Thymus (tissue), 11 donors: ENCODE data around the gene VWA5B1. TPM values are rescaled to one million over a fixed set of nuclear protein-coding genes. Genes with fewer than 3 reads are reported as not detected.

Experiments
- DNase-seq, 9 donors: peaks; one replicate each; pipeline ENCODE4 v3.0.0-alpha.2; 2013; ENCODE audit warnings: low spot score in 9 of 9, low read depth in 6 of 9, missing footprints in 1 of 9
- H3K27ac ChIP-seq, 2 donors: one replicate each; pipeline ENCODE4 v1.5.1; 2013; ENCODE audit warnings: control low read depth in 1 of 2, low read depth in 1 of 2, low read length in 1 of 2, mild to moderate bottlenecking in 1 of 2, moderate library complexity in 1 of 2
- H3K27me3 ChIP-seq, 2 donors: one replicate each; pipeline ENCODE4 v1.5.1; 2013; ENCODE audit warnings: low read length in 1 of 2; ENCODE audit not compliant: control insufficient read depth in 2 of 2, insufficient read depth in 1 of 2
- H3K36me3 ChIP-seq, 2 donors: one replicate each; pipeline ENCODE4 v1.5.1; 2013; ENCODE audit warnings: low read length in 1 of 2, mild to moderate bottlenecking in 1 of 2, moderate library complexity in 1 of 2; ENCODE audit not compliant: control insufficient read depth in 2 of 2, insufficient read depth in 2 of 2
- H3K4me1 ChIP-seq, 2 donors: one replicate each; pipeline ENCODE4 v1.5.1; 2013; ENCODE audit warnings: low read length in 2 of 2; ENCODE audit not compliant: control insufficient read depth in 2 of 2, insufficient read depth in 2 of 2
- H3K4me3 ChIP-seq, 2 donors: one replicate each; pipeline ENCODE4 v1.5.1; 2013; ENCODE audit warnings: low read length in 2 of 2, control low read depth in 1 of 2, mild to moderate bottlenecking in 1 of 2
- H3K9me3 ChIP-seq, 2 donors: one replicate each; pipeline ENCODE4 v1.5.1; 2013; ENCODE audit warnings: low read length in 1 of 2, mild to moderate bottlenecking in 1 of 2; ENCODE audit not compliant: control insufficient read depth in 2 of 2, insufficient read depth in 1 of 2
- WGBS: extraction: QIAGEN DNeasy Blood & Tissue Kit; methylation state at CpG from one replicate; pipeline ENCODE4 v1.1.7; 2013; 5-methylcytosine and 5-hydroxymethylcytosine counted together
- polyA plus RNA-seq: library from polyadenylated mRNA; stranded (reverse); fragments of 200-250 nt; gene quantifications from one replicate; pipeline ENCODE4 v1.2.3, GENCODE V29; 2013
- total RNA-seq: library from RNA; stranded (reverse); fragments of 120-200 nt; gene quantifications from one replicate; pipeline ENCODE4 v1.2.4, GENCODE V29; 2013
- donor health status: healthy.

VWA5B1 gene
- total and polyA plus RNA-seq, 2 donors = 0.05 TPM

DNA sequence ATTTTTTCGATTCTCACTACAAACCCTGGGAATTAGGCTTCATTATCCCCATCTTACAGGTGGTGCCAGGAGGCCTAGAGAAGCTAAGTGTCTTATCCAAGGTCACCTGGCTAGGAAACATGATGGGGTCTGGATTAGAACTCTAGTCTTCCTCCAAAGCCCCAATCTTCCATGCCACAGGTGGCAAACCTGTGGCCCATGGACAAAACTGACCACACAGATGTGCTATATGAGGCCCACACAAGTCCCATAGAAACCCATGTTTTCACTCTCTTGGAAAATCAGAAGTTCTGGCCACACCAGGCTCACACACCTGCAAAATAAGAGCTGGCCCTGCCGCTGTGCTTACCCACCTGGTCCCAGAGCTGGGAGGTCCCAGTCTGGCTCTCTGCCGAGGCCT is 21.6 kb downstream of the VWA5B1 start:
- Histone ChIP-seq H3K9me3 (no peaks in the 10 kb centered on the region), H3K27me3 (no peaks in the 10 kb centered on the region), H3K4me3 (no peak overlapping the region), H3K27ac (no peak overlapping the region), H3K4me1 (no peaks in the 10 kb centered on the region), H3K36me3 (no peaks in the 10 kb centered on the region)
- no peak for DNase-seq
- WGBS = 89% methylated on average over 3 of the region's 3 CpGs

DNA sequence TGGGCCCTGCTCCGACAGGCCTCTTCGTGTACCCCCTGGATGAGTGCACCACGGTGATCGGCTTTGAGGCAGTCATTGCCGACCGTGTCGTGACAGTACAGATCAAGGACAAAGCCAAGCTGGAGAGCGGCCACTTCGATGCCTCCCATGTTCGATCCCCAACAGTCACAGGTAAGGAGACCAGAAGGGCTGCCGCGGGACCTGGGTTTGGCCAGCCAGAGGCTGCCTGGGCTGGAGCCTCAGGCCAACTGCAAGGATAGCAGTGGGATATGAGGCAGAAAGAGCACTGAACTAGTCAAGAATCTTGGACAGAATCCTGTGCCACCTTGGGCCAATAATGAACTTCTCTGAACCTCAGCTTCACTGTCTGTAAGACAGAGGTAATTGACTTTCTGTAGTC is 22.1 kb downstream of the VWA5B1 start:
- WGBS = 93% methylated on average over 12 of the region's 12 CpGs
- Histone ChIP-seq H3K4me1 (no peaks in the 10 kb centered on the region), H3K27ac (no peak overlapping the region), H3K36me3 (no peaks in the 10 kb centered on the region), H3K4me3 (no peak overlapping the region), H3K27me3 (no peaks in the 10 kb centered on the region), H3K9me3 (no peaks in the 10 kb centered on the region)
- DNase-seq = no peak

DNA sequence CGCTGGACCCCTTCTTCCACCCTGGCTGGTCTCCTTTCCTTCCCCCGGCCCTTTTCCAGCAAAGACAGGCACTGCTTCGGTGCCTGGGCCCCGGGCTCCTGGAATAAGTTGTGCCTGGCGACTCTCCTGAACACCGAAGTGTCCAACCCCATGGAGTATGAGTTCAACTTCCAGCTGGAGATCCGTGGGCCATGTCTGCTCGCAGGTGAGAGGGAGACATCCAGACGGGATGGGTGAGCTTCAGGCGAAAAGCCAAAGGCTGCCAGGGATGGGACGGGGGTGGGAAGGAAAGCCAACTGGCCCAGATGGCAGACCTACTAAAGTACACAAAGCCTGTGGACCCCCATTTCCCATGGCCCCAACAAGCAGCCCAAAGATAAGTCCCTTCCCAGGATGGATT is 26.8 kb downstream of the VWA5B1 start:
- Histone ChIP-seq H3K36me3 (no peaks in the 10 kb centered on the region), H3K9me3 (no peaks in the 10 kb centered on the region), H3K27me3 (peaks cover 0 to under 1% of the 10 kb centered on the region in 2 donors), H3K4me3 (no peak overlapping the region), H3K27ac (no peak overlapping the region), H3K4me1 (no peaks in the 10 kb centered on the region)
- DNase-seq = no peak
- 94% methylated on average over 11 of the region's 11 CpGs for WGBS

DNA sequence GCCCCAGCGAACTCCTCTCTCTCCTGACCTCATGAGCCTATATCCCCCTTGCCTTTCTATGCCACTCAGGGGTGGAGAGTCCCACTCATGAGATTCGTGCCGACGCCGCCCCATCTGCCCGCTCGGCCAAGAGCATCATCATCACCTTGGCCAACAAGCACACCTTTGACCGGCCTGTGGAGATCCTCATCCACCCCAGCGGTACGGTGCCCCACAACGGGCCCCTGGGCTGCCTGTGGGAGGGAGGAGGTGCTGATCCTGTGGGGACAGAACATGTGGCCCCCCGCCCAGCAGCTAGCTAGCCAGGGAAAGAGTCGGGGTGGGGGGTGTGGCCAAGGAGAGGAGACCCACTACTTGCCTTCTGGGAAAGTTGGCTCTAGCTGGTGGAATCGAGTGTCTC is 27.8 kb downstream of the VWA5B1 start:
- no peaks in the 10 kb centered on the region for H3K9me3 ChIP-seq
- WGBS = 94% methylated on average over 14 of the region's 14 CpGs
- DNase-seq = no peak
- H3K36me3 ChIP-seq = no peaks in the 10 kb centered on the region
- H3K4me3 ChIP-seq = no peak overlapping the region
- no peak overlapping the region for H3K27ac ChIP-seq
- H3K27me3 ChIP-seq = peaks cover 0 to 7% of the 10 kb centered on the region in 2 donors
- H3K4me1 ChIP-seq = no peaks in the 10 kb centered on the region

DNA sequence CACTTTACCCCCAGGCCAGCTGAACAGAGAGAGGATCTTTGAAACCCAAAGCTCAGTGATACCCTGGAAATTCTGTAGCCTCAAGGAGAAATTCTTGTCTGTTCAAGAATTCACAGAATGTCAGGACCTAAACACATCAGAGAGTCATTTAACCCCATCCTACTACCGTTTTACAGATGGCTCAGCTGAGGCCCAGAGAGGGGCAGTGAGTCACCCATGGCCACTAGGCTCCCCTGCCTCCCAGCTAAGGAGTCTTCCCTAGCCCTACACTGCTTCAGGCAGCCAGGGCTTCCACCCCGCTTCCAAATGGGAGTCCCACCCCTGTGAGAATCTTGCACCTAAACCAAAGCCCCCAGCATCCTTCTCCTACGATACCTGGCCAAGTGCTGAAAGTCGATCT is 28.3 kb downstream of the VWA5B1 start:
- H3K27ac ChIP-seq = no peak overlapping the region
- H3K36me3 ChIP-seq = no peaks in the 10 kb centered on the region
- no peaks in the 10 kb centered on the region for H3K4me1 ChIP-seq
- H3K27me3 ChIP-seq = peaks cover 0 to 7% of the 10 kb centered on the region in 2 donors
- DNase-seq = no peak
- H3K9me3 ChIP-seq = no peaks in the 10 kb centered on the region
- WGBS = 85% methylated on average over 4 of the region's 4 CpGs
- no peak overlapping the region for H3K4me3 ChIP-seq

DNA sequence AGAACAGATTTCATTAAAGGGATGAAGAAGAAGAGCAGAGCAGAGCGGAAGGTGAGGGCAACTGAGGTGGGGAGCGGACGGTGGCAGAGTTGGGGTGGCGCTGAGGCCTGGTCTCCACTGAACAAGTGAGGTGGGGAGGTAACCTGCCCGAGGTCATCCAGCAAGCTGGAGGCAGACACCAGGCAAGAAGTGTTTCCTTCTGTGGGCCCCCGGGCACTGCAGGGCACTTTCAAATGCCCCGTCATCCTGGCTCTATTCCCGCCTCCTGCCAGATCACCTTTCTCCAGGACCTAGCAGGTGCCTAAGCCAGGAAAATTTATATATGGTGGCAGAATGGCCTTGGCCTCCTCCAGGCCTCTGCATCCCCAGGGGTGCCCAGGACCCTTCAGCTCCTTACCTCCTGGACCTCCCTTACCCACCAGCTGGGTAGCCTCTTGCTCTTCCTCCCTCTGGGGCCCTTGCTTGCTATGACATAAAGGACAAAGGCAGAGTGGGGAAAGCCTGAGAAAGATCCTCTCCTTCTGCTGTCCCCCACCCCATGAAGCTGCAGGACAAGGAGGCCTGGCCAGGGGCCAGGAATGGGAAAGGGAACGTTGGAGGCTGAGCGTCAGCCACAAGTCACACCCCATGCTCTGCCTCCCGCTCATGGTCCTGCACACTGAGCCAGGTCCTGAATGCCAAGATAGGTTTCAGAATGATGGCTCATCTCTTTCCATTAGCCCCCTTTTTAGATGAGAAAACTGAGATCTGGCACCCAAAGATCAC is 29.0 kb downstream of the VWA5B1 start:
- Histone ChIP-seq H3K4me1 (no peaks in the 10 kb centered on the region), H3K9me3 (no peaks in the 10 kb centered on the region), H3K27me3 (peaks cover 0 to 7% of the 10 kb centered on the region in 2 donors), H3K4me3 (no peak overlapping the region), H3K27ac (no peak overlapping the region), H3K36me3 (no peaks in the 10 kb centered on the region)
- WGBS = 89% methylated on average over 11 of the region's 11 CpGs
- DNase-seq = no peak

DNA sequence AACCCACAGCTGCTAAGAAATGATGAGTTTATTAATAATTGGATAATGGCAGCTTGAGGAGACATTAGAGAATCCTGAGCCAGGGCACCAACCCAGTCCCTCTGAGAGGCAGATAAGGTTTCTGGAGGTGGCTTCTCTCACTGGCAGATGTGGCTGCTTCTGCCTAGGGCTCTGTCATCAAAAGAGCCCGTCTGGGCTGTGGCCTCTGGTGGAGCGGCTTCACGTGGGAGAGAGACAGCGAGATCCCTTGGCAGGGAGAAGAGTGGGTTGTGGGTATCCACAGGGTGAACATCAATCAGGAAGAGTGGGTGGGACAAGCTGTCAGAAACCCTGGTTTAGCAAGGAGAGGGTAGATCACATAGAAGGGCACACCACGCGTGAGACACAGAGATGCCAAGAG is 30.0 kb downstream of the VWA5B1 start:
- Histone ChIP-seq H3K27ac (no peak overlapping the region), H3K27me3 (peaks cover 0 to 7% of the 10 kb centered on the region in 2 donors), H3K4me3 (no peak overlapping the region), H3K4me1 (no peaks in the 10 kb centered on the region), H3K36me3 (no peaks in the 10 kb centered on the region), H3K9me3 (no peaks in the 10 kb centered on the region)
- 89% methylated on average over 6 of the region's 6 CpGs for WGBS
- DNase-seq = no peak

DNA sequence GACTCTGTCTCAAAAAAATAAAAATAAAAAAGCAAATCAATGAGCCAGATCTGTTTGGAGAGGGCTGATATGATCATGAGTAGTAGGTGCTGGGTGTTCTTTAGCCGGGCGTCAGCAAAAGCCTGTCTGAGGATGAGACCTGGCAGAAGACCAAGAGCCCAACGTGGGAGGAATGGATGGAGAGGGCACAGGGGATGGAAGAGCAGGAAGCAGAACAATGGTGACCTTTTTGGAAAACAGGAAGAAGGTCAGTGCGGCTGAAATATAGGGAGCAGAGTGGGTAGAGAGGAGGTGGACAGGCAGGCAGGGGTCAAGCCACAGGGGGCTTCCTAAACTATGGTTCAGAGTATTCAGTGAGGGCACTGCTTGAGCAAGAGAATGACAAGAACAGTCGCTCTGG is 30.9 kb downstream of the VWA5B1 start:
- Histone ChIP-seq H3K9me3 (no peaks in the 10 kb centered on the region), H3K4me1 (no peaks in the 10 kb centered on the region), H3K27me3 (peaks cover 0 to 7% of the 10 kb centered on the region in 2 donors), H3K4me3 (no peak overlapping the region), H3K36me3 (no peaks in the 10 kb centered on the region), H3K27ac (no peak overlapping the region)
- no peak for DNase-seq
- 53% methylated on average over 5 of the region's 5 CpGs for WGBS

DNA sequence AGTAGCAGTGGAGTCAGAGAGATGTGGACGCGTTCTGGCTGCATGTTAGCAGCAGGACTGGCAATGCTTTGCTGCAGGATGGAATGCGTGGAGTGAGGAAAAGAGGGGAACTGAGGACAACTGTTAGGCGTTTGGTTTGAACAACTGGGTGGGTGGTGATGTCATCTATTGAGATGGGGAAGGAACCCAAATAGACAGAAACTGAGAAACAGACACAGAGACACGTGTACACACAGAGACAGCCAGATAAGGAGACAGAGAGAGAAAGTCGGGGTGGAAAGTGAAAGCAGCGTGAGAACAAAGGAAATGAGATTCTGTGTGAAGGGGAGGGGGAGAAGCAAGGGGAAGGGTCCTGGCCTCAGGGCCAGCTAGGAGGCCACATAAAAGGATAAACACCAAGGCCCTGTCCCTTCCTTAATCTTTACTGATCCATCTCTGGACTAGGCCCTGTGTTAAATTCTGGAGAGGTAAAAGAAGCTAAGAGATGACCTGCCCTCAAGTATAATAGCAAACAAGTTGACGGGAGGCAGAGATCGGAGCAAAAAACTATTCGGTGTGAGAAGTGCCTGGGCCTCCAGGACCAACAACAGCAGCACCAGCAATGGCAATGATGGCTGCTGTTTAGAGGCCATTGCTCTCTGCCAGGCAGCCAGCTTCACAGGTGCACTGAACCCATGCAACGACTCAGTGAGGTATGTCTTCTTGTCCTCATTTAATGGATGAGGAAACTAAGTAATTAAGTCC is 31.6 kb downstream of the VWA5B1 start:
- Histone ChIP-seq H3K27me3 (peaks cover 0 to 7% of the 10 kb centered on the region in 2 donors), H3K4me1 (no peaks in the 10 kb centered on the region), H3K36me3 (no peaks in the 10 kb centered on the region), H3K4me3 (no peak overlapping the region), H3K9me3 (no peaks in the 10 kb centered on the region), H3K27ac (no peak overlapping the region)
- WGBS = 59% methylated on average over 11 of the region's 11 CpGs
- DNase-seq = peak in 2 of 9 donors; percentile 0 to 10
